GM12878 (cell line): ENCODE data around the gene GTSF1L. TPM values are rescaled to one million over a fixed set of nuclear protein-coding genes. Genes with fewer than 3 reads are reported as not detected.

Source experiments
- ATAC-seq: fragments of 200-7000 bp; cut with Tn5 transposase; 3 replicates; pipeline ENCODE4 v1.9.1; 2020; ENCODE audit warnings: mild to moderate bottlenecking, moderate library complexity
- BruUV-seq: library from RNA; stranded (reverse); fragments of 400-500 nt; replicated peaks from 2 replicates; lab custom pipeline; 2021; lab: Mats Ljungman, UMichigan
- CTCF ChIA-PET: fragments of 300-600 bp; sonication (Branson Sonifier 250); formaldehyde crosslinking; extraction: SDS; loops from one replicate; lab custom pipeline; 2021; ENCODE audit warnings: inconsistent platforms; lab: Yijun Ruan, JAX
- POLR2A ChIA-PET: fragments of 350-600 bp; formaldehyde crosslinking; extraction: SDS; loops from one replicate; lab custom pipeline; 2021; ENCODE audit warnings: inconsistent platforms; lab: Charles Lee
- RAD21 ChIA-PET: fragments of 300-600 bp; sonication (Branson Sonifier 250); formaldehyde crosslinking; loops from one replicate; lab custom pipeline; 2023; ENCODE audit warnings: antibody characterized with exemption; ENCODE audit not compliant: unreplicated experiment; lab: Charles Lee
- SMC1A ChIA-PET: fragments of 300-600 bp; sonication (Branson Sonifier 250); formaldehyde crosslinking; loops from one replicate; lab custom pipeline; 2023; ENCODE audit not compliant: unreplicated experiment, uncharacterized antibody; lab: Charles Lee
- DNase-seq: peaks from one replicate; pipeline ENCODE4 v3.0.0-alpha.2; 2011; ENCODE audit warnings: low read depth, low spot score
- FAIRE-seq: peaks from 3 replicates; lab custom pipeline; 2011; peaks lifted over from hg19 to GRCh38; lab: Jason Lieb, UNC
- H2AFZ ChIP-seq: 2 replicates; pipeline ENCODE4 v1.6.0; 2011; ENCODE audit warnings: low read depth, low read length, control low read depth; ENCODE audit not compliant: control insufficient read depth
- H3K27ac ChIP-seq: 2 replicates; pipeline ENCODE4 v1.5.1; 2011; ENCODE audit warnings: control low read depth; ENCODE audit not compliant: control insufficient read depth, insufficient read depth
- H3K27me3 ChIP-seq, 2 experiments: replicated peaks in 1 of 2; 2 replicates each; pipeline versions ENCODE4 v1.6.0 to v1.6.1; 2011; ENCODE audit warnings: low read length in 1 of 2; ENCODE audit not compliant: control insufficient read depth in 2 of 2, insufficient read depth in 2 of 2
- H3K36me3 ChIP-seq, 2 experiments: 2 replicates each; pipeline ENCODE4 v1.5.1; 2011; ENCODE audit warnings: low read length in 1 of 2; ENCODE audit not compliant: control insufficient read depth in 2 of 2, insufficient read depth in 2 of 2
- H3K4me1 ChIP-seq: 2 replicates; pipeline ENCODE4 v1.6.1; 2011; ENCODE audit warnings: mild to moderate bottlenecking, low read length, moderate library complexity, mixed read lengths; ENCODE audit not compliant: control insufficient read depth, insufficient read depth
- H3K4me2 ChIP-seq: 2 replicates; pipeline ENCODE4 v1.6.0; 2011; ENCODE audit warnings: control low read depth; ENCODE audit not compliant: control insufficient read depth, insufficient read depth
- H3K4me3 ChIP-seq: fragments of 200-600 bp; sonication (generic); 2 replicates; pipeline ENCODE4 v1.5.1; 2016
- H3K79me2 ChIP-seq: 2 replicates; pipeline ENCODE4 v1.6.0; 2011; ENCODE audit warnings: low read length; ENCODE audit not compliant: control insufficient read depth, insufficient read depth
- H3K9ac ChIP-seq: 2 replicates; pipeline ENCODE4 v1.8.0; 2011; ENCODE audit warnings: low read length, control low read depth, mixed read lengths; ENCODE audit not compliant: control insufficient read depth, insufficient read depth
- H3K9me3 ChIP-seq: replicated peaks from 3 replicates; pipeline ENCODE4 v1.5.1; 2011; ENCODE audit warnings: mild to moderate bottlenecking, low read length; ENCODE audit not compliant: control insufficient read depth, insufficient read depth
- H4K20me1 ChIP-seq: 2 replicates; pipeline ENCODE4 v1.6.0; 2011; ENCODE audit not compliant: control insufficient read depth, insufficient read depth
- ASH2L ChIP-seq: fragments of 300-600, 200-600 bp; sonication (generic); IDR thresholded peaks from 2 replicates; pipeline ENCODE4 v1.6.1; 2017; ENCODE audit warnings: low read depth, mild to moderate bottlenecking, borderline replicate concordance
- E2F8 ChIP-seq: fragments of 450-650 bp; IDR thresholded peaks from 2 replicates; pipeline ENCODE4 v1.6.1; 2018; ENCODE audit warnings: mild to moderate bottlenecking, low read depth, moderate library complexity; ENCODE audit not compliant: partially characterized antibody
- EED ChIP-seq: sonication (generic); IDR thresholded peaks from 2 replicates; pipeline ENCODE4 v1.6.1; 2016; ENCODE audit warnings: antibody characterized with exemption, low read depth
- KDM1A ChIP-seq: fragments of 200-600 bp; sonication (generic); IDR thresholded peaks from 2 replicates; pipeline ENCODE4 v1.6.1; 2016; ENCODE audit warnings: borderline replicate concordance
- NFYB ChIP-seq: IDR thresholded peaks from 2 replicates; pipeline ENCODE4 v1.6.1; 2011; ENCODE audit warnings: low read depth, mild to moderate bottlenecking, low read length, improper control_type of control experiment, moderate library complexity; ENCODE audit not compliant: insufficient read depth
- POLR2A ChIP-seq: IDR thresholded peaks from 2 replicates; pipeline ENCODE4 v1.6.1; 2011; ENCODE audit warnings: low read depth, mild to moderate bottlenecking, low read length
- RAD51 ChIP-seq: fragments of 450-650 bp; IDR thresholded peaks from 2 replicates; pipeline ENCODE4 v1.6.1; 2016; ENCODE audit warnings: moderate library complexity, mild to moderate bottlenecking, inconsistent platforms
- ZNF207 ChIP-seq: fragments of 450-650 bp; IDR thresholded peaks from 2 replicates; pipeline ENCODE4 v1.6.1; 2014; ENCODE audit warnings: antibody characterized with exemption, mild to moderate bottlenecking, borderline replicate concordance
- WGBS: methylation state at CpG from one replicate; pipeline ENCODE4 v1.1.6; 2016; ENCODE audit warnings: low lambda C conversion rate; ENCODE audit not compliant: insufficient replicate concordance, insufficient coverage; ENCODE audit errors: missing lambda C conversion rate; 5-methylcytosine and 5-hydroxymethylcytosine counted together
- in situ Hi-C: fragments of 300-500 bp; cut with MboI; formaldehyde crosslinking; loops from 9 replicates; pipeline ENCODE4 v1.14.3; 2018; ENCODE audit warnings: mixed read lengths
- intact Hi-C: fragments of 100-400 bp; cut with micrococcal nuclease; formaldehyde crosslinking; loops from one replicate; pipeline ENCODE4 v1.14.2; 2022; ENCODE audit not compliant: unreplicated experiment
- polyA plus RNA-seq, 11 experiments: library from polyadenylated mRNA; depleted of rRNA in 4 of 11; unstranded in 6 of 11; stranded (reverse) in 5 of 11; fragments of >200 nt; fragmentation: Nextera tagmentation in 4 of 11; fragmentation: Illumina TruSeq in 1 of 11; extraction: Ambion mirVana in 4 of 11; extraction: Trizol in 1 of 11; gene quantifications; 1 replicate in 1 of 11; 2 replicates in 10 of 11; pipeline versions ENCODE4 v1.2.1 to v1.2.3, GENCODE V29; 2011 to 2016; ENCODE audit warnings: inconsistent platforms in 2 of 11, missing spikeins in 2 of 11, low read depth in 1 of 11
- total RNA-seq, 4 experiments: library from RNA; depleted of rRNA in 3 of 4; stranded (reverse); fragments of >200 nt in 3 of 4; fragmentation: Illumina TruSeq in 1 of 4; extraction: Trizol in 1 of 4; gene quantifications; 2 replicates each; pipeline versions ENCODE4 v1.2.1 to v1.2.3, GENCODE V29; 2013 to 2021
- TF ChIP-seq, protein P1 (sequence below): fragments of 450-650 bp; IDR thresholded peaks from 2 replicates; pipeline ENCODE4 v1.6.1; 2017; ENCODE audit warnings: mild to moderate bottlenecking

GTSF1L gene
- total and polyA plus RNA-seq, 10 of the 15 experiments (the other 5 are each of a cell fraction or from before 2014, with no cell fraction given): 0.56 to 2.4 (median 1.3) TPM

DNA sequence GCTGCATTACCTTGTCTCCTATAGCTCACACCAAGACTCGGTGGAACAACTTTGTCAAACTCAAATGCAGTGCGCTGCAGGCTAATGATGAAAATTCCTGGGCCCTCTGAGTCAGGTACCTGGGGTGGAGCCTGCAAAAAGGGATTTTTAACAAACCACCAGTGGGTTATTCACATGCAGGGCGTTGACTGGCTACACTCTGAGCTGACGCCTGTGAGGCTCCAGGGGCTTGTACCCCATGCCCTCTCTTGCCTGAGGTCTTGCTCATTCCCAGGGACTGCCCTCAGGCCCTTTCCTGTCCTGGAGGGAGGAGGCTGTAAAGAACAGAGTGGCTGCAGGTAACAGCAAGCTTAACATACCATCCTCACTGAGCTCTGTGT is 9.2 kb downstream of the GTSF1L start:
- DNase-seq: no peak
- Histone ChIP-seq H3K79me2 (no peaks in the 10 kb centered on the region), H3K4me2 (no peak overlapping the region), H3K36me3 (peaks cover 9 to 24% of the 10 kb centered on the region in 2 experiments; a peak in 3 of 4 replicates), H3K4me3 (no peak overlapping the region), H3K4me1 (peaks cover 4% of the 10 kb centered on the region; the same call in 1 of the 2 replicates), H3K9me3 (no peaks in the 10 kb centered on the region; the same call in 1 of the 3 replicates), H3K27me3 (no peaks in the 10 kb centered on the region), H2AFZ (no peak overlapping the region), H3K9ac (no peak overlapping the region), H4K20me1 (no peaks in the 10 kb centered on the region), H3K27ac (no peak overlapping the region)
- ChIA-PET RAD21 (interaction anchor here (1.2 kb wide), 1 partner anchor 19 kb away, joined by 3 read pairs; no protein-coding TSS in a partner anchor), CTCF (no interaction called here), POLR2A (interaction anchor here (0.6 to 0.9 kb wide), 2 partner anchors 18 to 34 kb away, joined by 3 to 7 read pairs; no protein-coding TSS in a partner anchor), SMC1A (interaction anchor here (0.6 to 2.5 kb wide), 5 partner anchors 10 to 43 kb away, joined by 3 to 10 read pairs (median 3); partner anchors contain the start of gene GTSF1L)
- in situ Hi-C loops: no loop called here
- 86% methylated on average over 4 of the region's 4 CpGs for WGBS
- no TSS peak for BruUV-seq
- TF ChIP-seq KDM1A: no peak
- no peak for TF ChIP-seq EED
- TF ChIP-seq ASH2L: no peak
- no peak for TF ChIP-seq NFYB
- no peak for TF ChIP-seq ZNF207
- TF ChIP-seq RAD51: no peak
- no peak for TF ChIP-seq POLR2A
- TF ChIP-seq, protein P1, sequence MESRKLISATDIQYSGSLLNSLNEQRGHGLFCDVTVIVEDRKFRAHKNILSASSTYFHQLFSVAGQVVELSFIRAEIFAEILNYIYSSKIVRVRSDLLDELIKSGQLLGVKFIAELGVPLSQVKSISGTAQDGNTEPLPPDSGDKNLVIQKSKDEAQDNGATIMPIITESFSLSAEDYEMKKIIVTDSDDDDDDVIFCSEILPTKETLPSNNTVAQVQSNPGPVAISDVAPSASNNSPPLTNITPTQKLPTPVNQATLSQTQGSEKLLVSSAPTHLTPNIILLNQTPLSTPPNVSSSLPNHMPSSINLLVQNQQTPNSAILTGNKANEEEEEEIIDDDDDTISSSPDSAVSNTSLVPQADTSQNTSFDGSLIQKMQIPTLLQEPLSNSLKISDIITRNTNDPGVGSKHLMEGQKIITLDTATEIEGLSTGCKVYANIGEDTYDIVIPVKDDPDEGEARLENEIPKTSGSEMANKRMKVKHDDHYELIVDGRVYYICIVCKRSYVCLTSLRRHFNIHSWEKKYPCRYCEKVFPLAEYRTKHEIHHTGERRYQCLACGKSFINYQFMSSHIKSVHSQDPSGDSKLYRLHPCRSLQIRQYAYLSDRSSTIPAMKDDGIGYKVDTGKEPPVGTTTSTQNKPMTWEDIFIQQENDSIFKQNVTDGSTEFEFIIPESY: no peak
- TF ChIP-seq E2F8: no peak
- intact Hi-C loops: no loop called here
- no peak for ATAC-seq
- FAIRE-seq: no peak
